KMS-11 (cell line): Measurements from ENCODE around the gene SLC25A34.

Experiments
- H2AFZ ChIP-seq: fragments of 200-600 bp; sonication (generic); 2 replicates; pipeline ENCODE4 v1.6.1; 2016; ENCODE audit warnings: antibody characterized with exemption, mixed run types, low read depth
- H3K27ac ChIP-seq: fragments of 200-600 bp; sonication (generic); 2 replicates; pipeline ENCODE4 v1.6.1; 2016; ENCODE audit warnings: mild to moderate bottlenecking, mixed run types
- H3K27me3 ChIP-seq: fragments of 200-600 bp; sonication (generic); 2 replicates; pipeline ENCODE4 v1.6.1; 2017; ENCODE audit warnings: mild to moderate bottlenecking, low read depth, mixed run types, moderate library complexity; ENCODE audit not compliant: insufficient read depth
- H3K36me3 ChIP-seq: fragments of 200-600 bp; sonication (generic); 2 replicates; pipeline ENCODE4 v1.6.1; 2017; ENCODE audit warnings: mild to moderate bottlenecking, mixed run types; ENCODE audit not compliant: insufficient read depth
- H3K4me1 ChIP-seq: fragments of 200-600 bp; sonication (generic); 2 replicates; pipeline ENCODE4 v1.6.1; 2016; ENCODE audit warnings: mild to moderate bottlenecking, low read depth, mixed run types; ENCODE audit not compliant: poor library complexity, severe bottlenecking
- H3K4me2 ChIP-seq: fragments of 200-600 bp; sonication (generic); 2 replicates; pipeline ENCODE4 v1.7.0; 2016; ENCODE audit warnings: mild to moderate bottlenecking, mixed run types
- H3K4me3 ChIP-seq: fragments of 200-600 bp; sonication (generic); IDR thresholded peaks from 2 replicates; pipeline ENCODE4 v1.6.1; 2017; ENCODE audit warnings: low read depth, low read length, mixed read lengths; ENCODE audit not compliant: insufficient read depth
- H3K79me2 ChIP-seq: fragments of 200-600 bp; sonication (generic); 2 replicates; pipeline ENCODE4 v1.6.1; 2016; ENCODE audit warnings: low read depth, mixed run types; ENCODE audit not compliant: insufficient read depth
- H3K9ac ChIP-seq: fragments of 200-600 bp; sonication (generic); 2 replicates; pipeline ENCODE4 v1.6.1; 2016; ENCODE audit warnings: mild to moderate bottlenecking, mixed run types
- H4K20me1 ChIP-seq: fragments of 200-600 bp; sonication (generic); 2 replicates; pipeline ENCODE4 v1.6.1; 2016; ENCODE audit warnings: mild to moderate bottlenecking, mixed run types; ENCODE audit not compliant: insufficient read depth
- TF ChIP-seq, protein P1 (sequence below): fragments of 200-600 bp; sonication (generic); conservative IDR thresholded peaks from 2 replicates; pipeline ENCODE4 v1.6.1; 2017; ENCODE audit warnings: low read depth, mild to moderate bottlenecking, antibody characterized with exemption, low read length, moderate library complexity, mixed read lengths

SLC25A34 gene

DNA sequence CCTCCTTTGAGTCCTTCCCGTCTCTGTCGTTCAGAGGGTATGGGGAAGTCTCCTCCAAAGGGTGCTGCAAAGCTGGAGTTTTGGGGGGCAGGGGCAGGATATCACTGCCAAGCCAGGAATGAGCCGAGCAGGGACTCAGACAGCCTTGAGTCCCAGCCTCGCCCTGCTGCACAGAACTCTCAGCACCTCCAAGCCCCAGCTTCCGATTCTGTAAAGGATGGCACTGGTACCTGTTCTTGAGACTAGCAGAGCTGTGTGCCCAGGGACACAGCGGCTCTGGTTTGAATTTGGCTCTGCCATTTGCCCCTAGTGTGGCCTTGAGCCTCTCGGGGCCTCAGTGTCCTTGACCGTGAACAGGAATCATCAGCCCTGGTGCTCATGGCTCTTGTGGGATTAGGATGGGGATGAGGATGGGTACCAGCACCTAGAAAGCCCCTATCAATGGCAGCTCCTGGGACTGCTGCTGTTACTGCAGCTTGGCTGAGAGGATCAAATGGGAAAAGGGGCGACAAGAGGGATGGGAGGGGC, 21.0 kb downstream of the SLC25A34 start:
- Histone ChIP-seq H2AFZ (no peak overlapping the region), H3K27me3 (peaks cover 35% of the 10 kb centered on the region), H3K27ac (no peak overlapping the region), H3K9ac (no peak overlapping the region), H3K79me2 (no peaks in the 10 kb centered on the region), H3K36me3 (no peaks in the 10 kb centered on the region), H3K4me2 (no peak overlapping the region), H3K4me3 (no peak overlapping the region), H3K4me1 (no peaks in the 10 kb centered on the region), H4K20me1 (no peaks in the 10 kb centered on the region)
- TF ChIP-seq, protein P1, sequence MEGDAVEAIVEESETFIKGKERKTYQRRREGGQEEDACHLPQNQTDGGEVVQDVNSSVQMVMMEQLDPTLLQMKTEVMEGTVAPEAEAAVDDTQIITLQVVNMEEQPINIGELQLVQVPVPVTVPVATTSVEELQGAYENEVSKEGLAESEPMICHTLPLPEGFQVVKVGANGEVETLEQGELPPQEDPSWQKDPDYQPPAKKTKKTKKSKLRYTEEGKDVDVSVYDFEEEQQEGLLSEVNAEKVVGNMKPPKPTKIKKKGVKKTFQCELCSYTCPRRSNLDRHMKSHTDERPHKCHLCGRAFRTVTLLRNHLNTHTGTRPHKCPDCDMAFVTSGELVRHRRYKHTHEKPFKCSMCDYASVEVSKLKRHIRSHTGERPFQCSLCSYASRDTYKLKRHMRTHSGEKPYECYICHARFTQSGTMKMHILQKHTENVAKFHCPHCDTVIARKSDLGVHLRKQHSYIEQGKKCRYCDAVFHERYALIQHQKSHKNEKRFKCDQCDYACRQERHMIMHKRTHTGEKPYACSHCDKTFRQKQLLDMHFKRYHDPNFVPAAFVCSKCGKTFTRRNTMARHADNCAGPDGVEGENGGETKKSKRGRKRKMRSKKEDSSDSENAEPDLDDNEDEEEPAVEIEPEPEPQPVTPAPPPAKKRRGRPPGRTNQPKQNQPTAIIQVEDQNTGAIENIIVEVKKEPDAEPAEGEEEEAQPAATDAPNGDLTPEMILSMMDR: no peak

DNA sequence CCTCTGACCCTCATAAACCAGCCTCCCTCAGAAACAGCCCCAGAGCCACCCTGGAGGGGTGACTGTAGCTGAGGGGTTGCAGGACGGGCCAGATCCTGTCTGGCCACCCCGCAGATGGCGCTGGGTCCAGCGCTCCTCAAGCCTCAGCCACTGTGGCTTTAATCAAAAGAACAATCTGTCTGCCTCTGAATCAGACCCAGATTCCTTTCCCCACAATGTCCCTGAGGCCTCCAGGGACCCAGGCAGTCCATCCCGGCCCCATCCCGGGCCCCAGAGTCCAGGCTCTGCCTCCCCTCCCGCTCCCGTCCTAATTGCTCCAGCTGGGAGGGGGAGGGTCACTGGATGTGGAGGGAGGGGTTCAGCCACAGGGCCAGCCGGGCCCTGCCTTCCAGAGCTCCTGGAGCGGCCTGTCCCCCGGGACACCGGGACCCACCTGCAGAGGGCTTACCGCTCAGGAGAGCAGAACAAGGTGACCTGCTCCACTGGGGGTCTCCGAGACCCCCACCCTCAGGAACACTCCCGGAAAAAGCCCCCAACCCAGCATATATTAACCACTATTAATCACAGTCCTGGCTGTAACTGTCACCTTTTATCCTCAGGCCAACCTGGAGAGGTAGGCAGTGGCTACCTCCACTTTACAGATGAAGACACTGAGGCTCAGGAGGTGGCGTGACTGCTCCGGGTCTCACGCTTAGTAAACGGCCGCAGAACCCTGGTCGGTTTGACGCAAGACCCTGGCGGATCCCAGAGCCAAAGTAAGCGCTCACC, 21.7 kb downstream of the SLC25A34 start:
- H3K9ac ChIP-seq: no peak overlapping the region
- H3K36me3 ChIP-seq: no peaks in the 10 kb centered on the region
- H2AFZ ChIP-seq: no peak overlapping the region
- H3K27ac ChIP-seq: no peak overlapping the region
- no peaks in the 10 kb centered on the region for H3K4me1 ChIP-seq
- H3K27me3 ChIP-seq: peaks cover 33% of the 10 kb centered on the region
- H4K20me1 ChIP-seq: no peaks in the 10 kb centered on the region
- no peak overlapping the region for H3K4me3 ChIP-seq
- H3K79me2 ChIP-seq: no peaks in the 10 kb centered on the region
- TF ChIP-seq, protein P1: no peak
- H3K4me2 ChIP-seq: no peak overlapping the region

- Histone ChIP-seq H3K4me1 (no peaks in the 10 kb centered on the region), H3K79me2 (no peaks in the 10 kb centered on the region), H3K36me3 (no peaks in the 10 kb centered on the region), H3K4me2 (no peak within 1 kb of the TSS), H4K20me1 (no peaks in the 10 kb centered on the region), H3K4me3 (no peak within 1 kb of the TSS), H3K9ac (no peak within 1 kb of the TSS), H2AFZ (no peak within 1 kb of the TSS), H3K27me3 (peaks cover 33% of the 10 kb centered on the region), H3K27ac (no peak within 1 kb of the TSS)
- TF ChIP-seq, protein P1: no peak
These were observed 22.4 kb downstream of the SLC25A34 start, which contains the start of gene FBLIM1 for GRCh38 chr1:15758343-15758931. Gene FBLIM1, plus strand, starts transcription at chr1:15758795. Its CDS starts 6,189 bp downstream, at chr1:15764984.

GRCh38 chr1:15758953-15759661, 23.0 kb downstream of the SLC25A34 start:
- H3K4me3 ChIP-seq: no peak overlapping the region
- no peaks in the 10 kb centered on the region for H3K36me3 ChIP-seq
- no peak overlapping the region for H3K4me2 ChIP-seq
- H3K4me1 ChIP-seq: no peaks in the 10 kb centered on the region
- no peaks in the 10 kb centered on the region for H3K79me2 ChIP-seq
- H4K20me1 ChIP-seq: no peaks in the 10 kb centered on the region
- H2AFZ ChIP-seq: no peak overlapping the region
- peaks cover 33% of the 10 kb centered on the region for H3K27me3 ChIP-seq
- TF ChIP-seq, protein P1: no peak
- no peak overlapping the region for H3K9ac ChIP-seq
- no peak overlapping the region for H3K27ac ChIP-seq
